Keratinocyte (primary cell): ENCODE data around the gene DCLK1. TPM values are rescaled to one million over a fixed set of nuclear protein-coding genes. Genes with fewer than 3 reads are reported as not detected.

Experiments
- DNase-seq: peaks from one replicate; pipeline ENCODE4 v3.0.0-alpha.2; 2011; ENCODE audit warnings: low read depth, missing footprints, low spot score
- FAIRE-seq: peaks from 2 replicates; lab custom pipeline; 2011; peaks lifted over from hg19 to GRCh38; lab: Jason Lieb, UNC
- H2AFZ ChIP-seq: 2 replicates; pipeline ENCODE4 v1.6.0; 2012; ENCODE audit warnings: low read length, control low read depth, inconsistent platforms; ENCODE audit not compliant: control insufficient read depth
- H3K27ac ChIP-seq: 2 replicates; pipeline ENCODE4 v1.5.1; 2011; ENCODE audit warnings: low read length; ENCODE audit not compliant: control insufficient read depth, insufficient read depth
- H3K27me3 ChIP-seq: 3 replicates; pipeline ENCODE4 v1.6.0; 2011; ENCODE audit warnings: low read length; ENCODE audit not compliant: control insufficient read depth, insufficient read depth; ENCODE audit errors: extremely low read depth
- H3K36me3 ChIP-seq, 2 experiments: 2 replicates in 1 of 2; 3 replicates in 1 of 2; pipeline ENCODE4 v1.5.1; 2011; ENCODE audit warnings: low read length in 2 of 2, mild to moderate bottlenecking in 1 of 2; ENCODE audit not compliant: control insufficient read depth in 2 of 2, insufficient read depth in 2 of 2; ENCODE audit errors: extremely low read depth in 1 of 2
- H3K4me1 ChIP-seq: 3 replicates; pipeline ENCODE4 v1.5.1; 2011; ENCODE audit warnings: low read length; ENCODE audit not compliant: control insufficient read depth, insufficient read depth; ENCODE audit errors: extremely low read depth
- H3K4me2 ChIP-seq: 3 replicates; pipeline ENCODE4 v1.6.0; 2011; ENCODE audit warnings: low read depth, low read length; ENCODE audit not compliant: control insufficient read depth, insufficient read depth; ENCODE audit errors: extremely low read depth
- H3K4me3 ChIP-seq, 3 experiments: fragments of 200-600 bp in 1 of 3; sonication (generic) in 1 of 3; 2 replicates in 2 of 3; 3 replicates in 1 of 3; pipeline ENCODE4 v1.5.1; 2011 to 2016; ENCODE audit warnings: low read length in 3 of 3, mild to moderate bottlenecking in 3 of 3, control low read depth in 2 of 3, inconsistent platforms in 1 of 3, low read depth in 1 of 3, mixed read lengths in 1 of 3, mixed run types in 1 of 3, moderate library complexity in 1 of 3; ENCODE audit not compliant: control insufficient read depth in 2 of 3, insufficient read depth in 2 of 3; ENCODE audit errors: extremely low read depth in 1 of 3
- H3K79me2 ChIP-seq: 2 replicates; pipeline ENCODE4 v1.6.0; 2012; ENCODE audit warnings: low read length; ENCODE audit not compliant: control insufficient read depth, insufficient read depth
- H3K9ac ChIP-seq: 3 replicates; pipeline ENCODE4 v1.6.0; 2011; ENCODE audit warnings: low read length; ENCODE audit not compliant: control insufficient read depth, insufficient read depth; ENCODE audit errors: extremely low read depth
- H3K9me1 ChIP-seq: 3 replicates; pipeline ENCODE4 v1.6.0; 2011; ENCODE audit warnings: low read length; ENCODE audit not compliant: control insufficient read depth, insufficient read depth; ENCODE audit errors: extremely low read depth
- H3K9me3 ChIP-seq: 2 replicates; pipeline ENCODE4 v1.5.1; 2012; ENCODE audit warnings: low read depth, low read length; ENCODE audit not compliant: control insufficient read depth
- H4K20me1 ChIP-seq: 3 replicates; pipeline ENCODE4 v1.6.0; 2011; ENCODE audit warnings: low read length; ENCODE audit not compliant: control insufficient read depth, insufficient read depth; ENCODE audit errors: extremely low read depth
- EZH2 ChIP-seq: IDR thresholded peaks from one replicate; pipeline ENCODE4 v1.6.1; 2012; ENCODE audit warnings: inconsistent platforms, mild to moderate bottlenecking, low read length, moderate library complexity
- dilution Hi-C: fragments of 300-500 bp; cut with MboI; formaldehyde crosslinking; loops from one replicate; pipeline ENCODE4 v1.7.0; 2020; ENCODE audit warnings: low sequenced_read_pairs; ENCODE audit not compliant: extremely low pct_ligation_motif_present
- polyA plus RNA-seq, 5 experiments: library from polyadenylated mRNA; depleted of rRNA in 3 of 5; stranded (reverse) in 3 of 5; stranded (forward) in 1 of 5; unstranded in 1 of 5; fragments of >200 nt; gene quantifications; 1 replicate in 1 of 5; 2 replicates in 3 of 5; 3 replicates in 1 of 5; pipeline versions ENCODE4 v1.2.1 to v1.2.3, GENCODE V29; 2011 to 2012; ENCODE audit warnings: missing spikeins in 2 of 5, low read depth in 1 of 5, low replicate concordance in 1 of 5
- TF ChIP-seq, protein P1 (sequence below), 3 experiments: IDR thresholded peaks in 1 of 3; conservative IDR thresholded peaks in 1 of 3; optimal IDR thresholded peaks in 1 of 3; 2 replicates in 2 of 3; 3 replicates in 1 of 3; pipeline versions ENCODE3 to v1.5.1; 2011; ENCODE audit warnings: low read length in 3 of 3, mild to moderate bottlenecking in 3 of 3, moderate library complexity in 2 of 3, control low read depth in 1 of 3, inconsistent platforms in 1 of 3; ENCODE audit not compliant: insufficient read depth in 2 of 3; ENCODE audit errors: extremely low read depth in 1 of 3

The DCLK1 gene
- polyA plus RNA-seq, 1 donor (not counting 4 experiments of a cell fraction or from before 2014, with no cell fraction given): 0.04 TPM

DNA sequence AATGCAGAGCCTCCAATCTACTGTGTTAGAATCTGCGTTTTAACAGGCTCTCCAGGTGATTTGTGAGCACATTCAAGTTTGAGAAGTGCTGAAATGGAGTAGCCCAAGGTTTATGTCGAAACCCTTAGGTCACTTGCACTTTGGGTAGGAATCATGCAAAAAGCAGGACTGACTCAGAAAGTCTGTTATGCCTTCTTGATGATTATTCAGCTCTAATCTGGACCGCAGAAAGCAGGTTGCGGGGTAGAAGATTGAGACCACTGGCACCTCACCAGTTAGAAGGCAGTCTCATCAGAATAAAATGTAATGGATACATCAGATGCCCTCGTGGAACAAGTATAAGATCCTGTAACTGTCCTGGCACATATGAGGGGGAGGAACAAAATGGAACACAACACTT lies 326.3 kb downstream of the DCLK1 start:
- TF ChIP-seq, protein P1, sequence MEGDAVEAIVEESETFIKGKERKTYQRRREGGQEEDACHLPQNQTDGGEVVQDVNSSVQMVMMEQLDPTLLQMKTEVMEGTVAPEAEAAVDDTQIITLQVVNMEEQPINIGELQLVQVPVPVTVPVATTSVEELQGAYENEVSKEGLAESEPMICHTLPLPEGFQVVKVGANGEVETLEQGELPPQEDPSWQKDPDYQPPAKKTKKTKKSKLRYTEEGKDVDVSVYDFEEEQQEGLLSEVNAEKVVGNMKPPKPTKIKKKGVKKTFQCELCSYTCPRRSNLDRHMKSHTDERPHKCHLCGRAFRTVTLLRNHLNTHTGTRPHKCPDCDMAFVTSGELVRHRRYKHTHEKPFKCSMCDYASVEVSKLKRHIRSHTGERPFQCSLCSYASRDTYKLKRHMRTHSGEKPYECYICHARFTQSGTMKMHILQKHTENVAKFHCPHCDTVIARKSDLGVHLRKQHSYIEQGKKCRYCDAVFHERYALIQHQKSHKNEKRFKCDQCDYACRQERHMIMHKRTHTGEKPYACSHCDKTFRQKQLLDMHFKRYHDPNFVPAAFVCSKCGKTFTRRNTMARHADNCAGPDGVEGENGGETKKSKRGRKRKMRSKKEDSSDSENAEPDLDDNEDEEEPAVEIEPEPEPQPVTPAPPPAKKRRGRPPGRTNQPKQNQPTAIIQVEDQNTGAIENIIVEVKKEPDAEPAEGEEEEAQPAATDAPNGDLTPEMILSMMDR (optimal IDR thresholded peaks at IDR 0.05 in 1 of 3, IDR thresholded peaks at IDR 0.05 in 1 of 3, conservative IDR thresholded peaks at IDR 0.05 in 1 of 3; ENCODE audit: extremely low read depth in 1 of 3, insufficient read depth in 2 of 3, low read length in 3 of 3): no peak
- TF ChIP-seq EZH2: no peak
- dilution Hi-C loops: loop anchor here (10.0 kb wide), 1 partner anchor 60 kb away; no protein-coding TSS in a partner anchor
- no peaks in the 10 kb centered on the region for H4K20me1 ChIP-seq

DNA sequence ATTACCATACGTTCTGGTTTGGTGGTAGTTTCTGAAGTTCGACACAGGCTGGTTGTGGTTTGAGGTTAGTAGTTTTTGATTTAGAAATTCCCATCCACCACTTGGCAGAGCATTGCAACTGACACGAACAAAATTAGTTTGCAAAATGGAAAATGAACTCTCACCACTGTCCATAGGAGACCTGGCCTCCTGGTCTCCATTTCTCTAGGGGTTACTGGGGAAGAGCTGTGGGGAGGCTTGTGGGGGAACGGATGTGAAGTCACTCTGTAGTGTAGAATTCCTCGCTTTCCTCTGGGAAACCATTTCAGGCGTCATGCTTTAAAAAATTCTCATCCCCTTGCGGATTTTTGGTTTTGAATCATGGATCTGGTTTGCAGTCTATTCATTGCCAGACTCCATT lies 333.2 kb downstream of the DCLK1 start:
- no peaks in the 10 kb centered on the region for H3K79me2 ChIP-seq
- dilution Hi-C loops: no loop called here
- H3K27ac ChIP-seq: no peak overlapping the region
- H3K36me3 ChIP-seq: no peaks in the 10 kb centered on the region
- H3K9ac ChIP-seq: no peak overlapping the region
- no peaks in the 10 kb centered on the region for H4K20me1 ChIP-seq
- H3K9me1 ChIP-seq: no peaks in the 10 kb centered on the region
- H2AFZ ChIP-seq: no peak overlapping the region
- H3K9me3 ChIP-seq: no peaks in the 10 kb centered on the region
- no peak for DNase-seq
- TF ChIP-seq EZH2: no peak
- TF ChIP-seq, protein P1 (optimal IDR thresholded peaks at IDR 0.05 in 1 of 3, IDR thresholded peaks at IDR 0.05 in 1 of 3, conservative IDR thresholded peaks at IDR 0.05 in 1 of 3; ENCODE audit: extremely low read depth in 1 of 3, insufficient read depth in 2 of 3, low read length in 3 of 3): no peak
- no peaks in the 10 kb centered on the region for H3K27me3 ChIP-seq
- no peaks in the 10 kb centered on the region for H3K4me1 ChIP-seq
- no peak for FAIRE-seq
- H3K4me2 ChIP-seq: no peak overlapping the region
- H3K4me3 ChIP-seq: no peak overlapping the region

More for the DNA sequence above, 326.3 kb downstream of the DCLK1 start:
- H2AFZ ChIP-seq: no peak overlapping the region
- H3K36me3 ChIP-seq: no peaks in the 10 kb centered on the region
- H3K9ac ChIP-seq: no peak overlapping the region
- H3K79me2 ChIP-seq: no peaks in the 10 kb centered on the region
- H3K4me1 ChIP-seq: no peaks in the 10 kb centered on the region
- DNase-seq (no peak), FAIRE-seq (no peak)
- H3K9me1 ChIP-seq: no peaks in the 10 kb centered on the region
- H3K27me3 ChIP-seq: no peaks in the 10 kb centered on the region
- H3K4me2 ChIP-seq: no peak overlapping the region
- no peaks in the 10 kb centered on the region for H3K9me3 ChIP-seq
- H3K27ac ChIP-seq: no peak overlapping the region
- no peak overlapping the region for H3K4me3 ChIP-seq
